Coronary artery (tissue), 2 donors: ENCODE data around the gene TMEM165.

Source experiments
- DNase-seq: peaks from one replicate; pipeline ENCODE4 v3.0.0-alpha.2; 2017; ENCODE audit warnings: low spot score
- H3K27ac ChIP-seq, 2 donors: fragments of 200-600 bp; sonication (generic); one replicate each; pipeline ENCODE4 v1.5.1; 2016 to 2019
- H3K4me3 ChIP-seq: fragments of 200-600 bp; sonication (generic); 2 replicates; pipeline ENCODE4 v1.5.1; 2016; ENCODE audit warnings: mild to moderate bottlenecking, moderate library complexity
- TF ChIP-seq, protein P1 (sequence below): fragments of 200-600 bp; sonication (generic); IDR thresholded peaks from one replicate; pipeline ENCODE4 v1.5.1; 2019; ENCODE audit warnings: antibody characterized with exemption

TMEM165 gene

GRCh38 chr4:55396308-55397125, 760 bp downstream of the TMEM165 start:
- DNase-seq: peak; percentile 81
- H3K27ac ChIP-seq: peak overlapping the region; percentile 99 to 100
- TF ChIP-seq, protein P1, sequence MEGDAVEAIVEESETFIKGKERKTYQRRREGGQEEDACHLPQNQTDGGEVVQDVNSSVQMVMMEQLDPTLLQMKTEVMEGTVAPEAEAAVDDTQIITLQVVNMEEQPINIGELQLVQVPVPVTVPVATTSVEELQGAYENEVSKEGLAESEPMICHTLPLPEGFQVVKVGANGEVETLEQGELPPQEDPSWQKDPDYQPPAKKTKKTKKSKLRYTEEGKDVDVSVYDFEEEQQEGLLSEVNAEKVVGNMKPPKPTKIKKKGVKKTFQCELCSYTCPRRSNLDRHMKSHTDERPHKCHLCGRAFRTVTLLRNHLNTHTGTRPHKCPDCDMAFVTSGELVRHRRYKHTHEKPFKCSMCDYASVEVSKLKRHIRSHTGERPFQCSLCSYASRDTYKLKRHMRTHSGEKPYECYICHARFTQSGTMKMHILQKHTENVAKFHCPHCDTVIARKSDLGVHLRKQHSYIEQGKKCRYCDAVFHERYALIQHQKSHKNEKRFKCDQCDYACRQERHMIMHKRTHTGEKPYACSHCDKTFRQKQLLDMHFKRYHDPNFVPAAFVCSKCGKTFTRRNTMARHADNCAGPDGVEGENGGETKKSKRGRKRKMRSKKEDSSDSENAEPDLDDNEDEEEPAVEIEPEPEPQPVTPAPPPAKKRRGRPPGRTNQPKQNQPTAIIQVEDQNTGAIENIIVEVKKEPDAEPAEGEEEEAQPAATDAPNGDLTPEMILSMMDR: no peak
- peak overlapping the region; percentile 93 for H3K4me3 ChIP-seq

GRCh38 chr4:55397126-55397436, 1.3 kb downstream of the TMEM165 start:
- peak overlapping the region; percentile 99 to 100 for H3K27ac ChIP-seq
- DNase-seq: peak; percentile 79
- H3K4me3 ChIP-seq: peak overlapping the region; percentile 93
- TF ChIP-seq, protein P1: no peak

GRCh38 chr4:55397520-55398321, 2.0 kb downstream of the TMEM165 start:
- peak overlapping the region; percentile 99 to 100 for H3K27ac ChIP-seq
- no peak for DNase-seq
- TF ChIP-seq, protein P1: no peak
- peak overlapping the region; percentile 93 for H3K4me3 ChIP-seq

GRCh38 chr4:55398461-55398860, 2.7 kb downstream of the TMEM165 start:
- no peak for DNase-seq

GRCh38 chr4:55398966-55399365, 3.2 kb downstream of the TMEM165 start:
- TF ChIP-seq, protein P1: no peak
- Histone ChIP-seq H3K4me3 (peak overlapping the region; percentile 93), H3K27ac (peak overlapping the region; percentile 53 to 100)
- DNase-seq: no peak

More at GRCh38 chr4:55398461-55398860, 2.7 kb downstream of the TMEM165 start:
- Histone ChIP-seq H3K4me3 (peak overlapping the region; percentile 93), H3K27ac (peak overlapping the region; percentile 99 to 100)
- TF ChIP-seq, protein P1: no peak

GRCh38 chr4:55399581-55399980, 3.8 kb downstream of the TMEM165 start:
- Histone ChIP-seq H3K4me3 (peak overlapping the region; percentile 93), H3K27ac (peak overlapping the region in 1 of 2 donors; percentile 100)
- TF ChIP-seq, protein P1: no peak
- no peak for DNase-seq
